SK-N-MC (cell line): ENCODE results near the gene NR2F1-AS1.

Source experiments
- EZH2 ChIP-seq: fragments of 200-600 bp; sonication (generic); IDR thresholded peaks from one replicate; pipeline ENCODE4 v1.6.1; 2017; ENCODE audit warnings: antibody characterized with exemption
- POLR2AphosphoS5 ChIP-seq: IDR thresholded peaks from 2 replicates; pipeline ENCODE4 v1.6.1; 2012; ENCODE audit warnings: mild to moderate bottlenecking, low read depth, low read length, borderline replicate concordance

GRCh38 chr5:93433422-93433821 lies 147.6 kb downstream of the NR2F1-AS1 start:
- TF ChIP-seq POLR2AphosphoS5, result no peak
- TF ChIP-seq EZH2, result no peak
